ENCODE results near the gene SPAG9. TPM values are rescaled to one million over a fixed set of nuclear protein-coding genes. Genes with fewer than 3 reads are reported as not detected.

SPAG9 gene
- total and polyA plus RNA-seq, 2 of the 8 experiments (the other 6 are each of a cell fraction or from before 2014, with no cell fraction given), result 9.8 to 63.8 TPM

GRCh38 chr17:51046046-51046445 lies 74.6 kb downstream of the SPAG9 start:
- peaks cover 1 to 14% (median 5%) of the 10 kb centered on the region in 4 experiments; a peak in 5 of 7 replicates for H3K4me1 ChIP-seq (replicated peaks in 1 of 4; ENCODE audit: control insufficient read depth in 3 of 4, insufficient read depth in 4 of 4, low read length in 3 of 4)
- TF ChIP-seq SIX5 (IDR thresholded peaks at IDR 0.05; ENCODE audit: low read depth, low read length) (no peak), KDM5A (IDR thresholded peaks at IDR 0.05; ENCODE audit: low read length) (no peak), SP1 (IDR thresholded peaks at IDR 0.05; ENCODE audit: low read depth, low read length) (no peak), SIRT6 (IDR thresholded peaks at IDR 0.05; ENCODE audit: low read length) (no peak), JUN (IDR thresholded peaks at IDR 0.05; ENCODE audit: low read depth, low read length) (no peak), CBX8 (IDR thresholded peaks at IDR 0.05; ENCODE audit: borderline replicate concordance, low read depth, low read length) (no peak), CBX5 (IDR thresholded peaks at IDR 0.05; ENCODE audit: low read depth, low read length) (no peak), BCL11A (IDR thresholded peaks at IDR 0.05; ENCODE audit: low read depth in 2 of 2, low read length in 2 of 2) (no peak), RFX5 (IDR thresholded peaks at IDR 0.05; ENCODE audit: borderline replicate concordance, low read depth, low read length) (no peak), HDAC6 (IDR thresholded peaks at IDR 0.05; ENCODE audit: low read depth, low read length) (no peak), KDM1A (IDR thresholded peaks at IDR 0.05; ENCODE audit: borderline replicate concordance, low read length) (no peak), YY1 (IDR thresholded peaks at IDR 0.05; ENCODE audit: low read depth, low read length) (no peak), ZNF274 (IDR thresholded peaks at IDR 0.05; ENCODE audit: borderline replicate concordance, extremely low read depth, low read length) (no peak)

More at GRCh38 chr17:51046046-51046445, 74.6 kb downstream of the SPAG9 start:
- H2BK20ac ChIP-seq (ENCODE audit: low read length), result no peak overlapping the region
- no peak overlapping the region for H3K23ac ChIP-seq (ENCODE audit: insufficient read length)
- H4K91ac ChIP-seq (replicated peaks; ENCODE audit: insufficient read length, low read length), result no peak overlapping the region
- no peak overlapping the region; the same call in 1 of the 2 replicates for H3K18ac ChIP-seq (ENCODE audit: extremely low read depth, low read length)
- no peaks in the 10 kb centered on the region for H4K20me1 ChIP-seq (replicated peaks in 1 of 2; ENCODE audit: control insufficient read depth in 1 of 2, insufficient read depth in 2 of 2, low read length in 2 of 2)
- H3K9ac ChIP-seq (replicated peaks in 1 of 4; ENCODE audit: extremely low read depth in 1 of 4, low read depth in 3 of 4, low read length in 3 of 4), result peak overlapping the region in 2 of 4 experiments; percentile 39 to 61; a peak in 3 of 7 replicates
- DNase-seq (ENCODE audit: low read depth in 1 of 2, low spot score in 2 of 2), result no peak
- no peak overlapping the region for H3K4ac ChIP-seq (replicated peaks; ENCODE audit: insufficient read length, low read depth, low read length)
- peak overlapping the region; percentile 84 for H3K27ac ChIP-seq (ENCODE audit: low read depth, low read length)
- H2BK5ac ChIP-seq (ENCODE audit: low read depth, low read length), result no peak overlapping the region; the same call in 1 of the 2 replicates
- H4K5ac ChIP-seq (ENCODE audit: insufficient read length, low read depth, low read length), result peak overlapping the region; percentile 72
- H3K9me3 ChIP-seq (ENCODE audit: insufficient read depth in 2 of 2, low read depth in 1 of 2, low read length in 1 of 2), result no peaks in the 10 kb centered on the region
- H2BK15ac ChIP-seq (ENCODE audit: low read length), result no peak overlapping the region
- peaks cover 0 to 20% of the 10 kb centered on the region in 2 experiments; a peak in 2 of 4 replicates for H3K79me2 ChIP-seq (ENCODE audit: control insufficient read depth in 1 of 2, insufficient read depth in 2 of 2, low read length in 2 of 2)
- no peak overlapping the region for H4K8ac ChIP-seq (ENCODE audit: extremely low read depth, insufficient read depth, low read length)
- H3K23me2 ChIP-seq (ENCODE audit: low read depth, low read length), result 0 out of 2 replicates have a peak, but pooled peaks cover 2% of the 10 kb centered on the region
- H2AK5ac ChIP-seq (ENCODE audit: low read depth, low read length), result 0 out of 2 replicates have a peak overlapping the region, but pooled peaks have one; percentile 47
- peak overlapping the region; percentile 32 to 61 (median 38) for H3K4me3 ChIP-seq (ENCODE audit: extremely low read depth in 1 of 4, insufficient read depth in 2 of 4, low read depth in 3 of 4, low read length in 4 of 4)
- H2BK120ac ChIP-seq (replicated peaks; ENCODE audit: low read depth, low read length), result peak overlapping the region; percentile 66
- no peaks in the 10 kb centered on the region for H3K79me1 ChIP-seq (ENCODE audit: low read depth, low read length)
- H3K4me2 ChIP-seq (ENCODE audit: insufficient read depth in 1 of 2, low read depth in 2 of 2, low read length in 2 of 2), result peak overlapping the region; percentile 68 to 84
- CTCF ChIA-PET (ENCODE audit: partially characterized antibody), result interaction anchor here (0.9 to 8.5 kb wide), 10 partner anchors 9 to 109 kb away, joined by 3 to 79 read pairs (median 5); no protein-coding TSS in a partner anchor
- H3K36me3 ChIP-seq (ENCODE audit: control insufficient read depth in 2 of 4, insufficient read depth in 4 of 4, low read length in 3 of 4), result no peaks in the 10 kb centered on the region
- no peak overlapping the region for H3K56ac ChIP-seq (replicated peaks; ENCODE audit: insufficient read length, low read depth, low read length)
- FAIRE-seq, result no peak
- 74% methylated on average over 3 of the region's 3 CpGs; no CpG with 5 or more reads in 1 of the 2 experiments for WGBS, 2 experiments (ENCODE audit: extremely low coverage in 1 of 2, insufficient coverage in 1 of 2, insufficient read length in 1 of 2, insufficient replicate concordance in 2 of 2, low coverage in 1 of 2, low lambda C conversion rate in 2 of 2, missing lambda C conversion rate in 1 of 2)
- peak overlapping the region; percentile 77; the same call in 1 of the 2 replicates for H2BK12ac ChIP-seq (ENCODE audit: low read depth, low read length)
- POLR2A ChIA-PET (ENCODE audit: partially characterized antibody), result interaction anchor here (0.7 to 2.6 kb wide), 13 partner anchors 9 to 214 kb away, joined by 3 to 13 read pairs (median 5); partner anchors contain the start of genes MBTD1, NME1, NME2 and SPAG9
- H3K27me3 ChIP-seq (replicated peaks in 1 of 4; ENCODE audit: control insufficient read depth in 3 of 4, extremely low read depth in 1 of 4, insufficient read depth in 3 of 4, low read length in 3 of 4), result no peaks in the 10 kb centered on the region
- H2AFZ ChIP-seq (ENCODE audit: low read length), result no peak overlapping the region
- no peak overlapping the region for H3K14ac ChIP-seq (ENCODE audit: insufficient read length)

All from H1 (cell line).